Posterior vena cava (tissue), 2 donors: ENCODE measurements around the gene MYO18A. TPM values are rescaled to one million over a fixed set of nuclear protein-coding genes. Genes with fewer than 3 reads are reported as not detected.
A peak's percentile ranks its signal among the peaks of the same experiment; 100 is the strongest.

Source experiments
- DNase-seq: peaks from one replicate; pipeline ENCODE4 v3.0.0-alpha.2; 2020; ENCODE audit warnings: low spot score
- intact Hi-C, 2 donors: fragments of 100-400 bp; cut with DNase I; formaldehyde crosslinking; loops; one replicate each; pipeline versions ENCODE4 v1.14.1 to v1.14.2; 2022 to 2023
- total RNA-seq, 2 donors: library from RNA; stranded (reverse); fragmentation: NEBNext Ultra II Directional; extraction: Animal tissue kit (Norgen Biotek cat#: 25700); gene quantifications; one replicate each; pipeline ENCODE4 v1.2.1, GENCODE V29; 2021
- donor health status: DM: yes; HTN: yes; CAD: no.
- donor health status: DM: yes; HTN: yes; CAD: no.

MYO18A gene
- total RNA-seq, 2 donors from 2014 or later: 76.3 to 87.9 TPM

DNA sequence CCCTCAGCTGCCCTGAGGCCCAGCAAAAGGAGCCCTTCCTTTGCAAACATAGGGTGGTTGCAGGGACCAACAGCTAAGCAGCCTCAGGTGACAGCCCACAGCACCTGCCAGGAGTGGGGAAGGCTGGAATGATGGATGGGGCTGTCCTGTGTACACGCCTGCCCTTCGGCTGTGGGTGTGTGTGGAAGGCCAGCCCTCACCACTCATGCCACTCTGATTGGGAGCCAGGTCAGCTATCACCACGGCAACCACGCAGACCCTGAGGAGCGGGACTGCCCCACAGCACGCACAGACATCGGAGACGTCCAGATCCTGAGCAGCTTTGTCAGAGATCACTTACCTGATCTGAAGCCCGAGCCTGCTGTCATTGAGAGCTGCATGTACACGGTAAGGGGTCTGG is 125.4 kb downstream of the MYO18A start:
- no peak for DNase-seq
- intact Hi-C loops: no loop called here

DNA sequence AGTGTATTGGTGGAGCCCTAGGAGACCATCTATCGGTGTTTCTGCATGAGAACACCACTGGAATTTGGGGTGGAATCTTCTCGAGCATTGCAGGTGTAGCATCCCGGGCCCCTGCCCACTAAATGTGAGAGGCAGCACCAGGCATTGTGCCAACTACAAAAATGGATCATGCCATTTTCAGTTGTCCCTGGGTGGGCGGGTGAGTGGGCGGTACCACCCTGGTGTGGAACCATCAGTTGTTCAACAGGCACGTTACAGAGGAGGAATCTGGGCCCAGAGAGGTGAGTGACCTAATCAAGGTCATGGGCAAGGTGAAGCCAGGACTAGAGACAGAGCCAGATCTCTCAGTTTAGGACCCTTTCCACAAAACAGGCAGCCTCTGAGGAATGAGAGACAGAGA is 128.5 kb downstream of the MYO18A start:
- intact Hi-C loops: no loop called here
- DNase-seq: no peak

DNA sequence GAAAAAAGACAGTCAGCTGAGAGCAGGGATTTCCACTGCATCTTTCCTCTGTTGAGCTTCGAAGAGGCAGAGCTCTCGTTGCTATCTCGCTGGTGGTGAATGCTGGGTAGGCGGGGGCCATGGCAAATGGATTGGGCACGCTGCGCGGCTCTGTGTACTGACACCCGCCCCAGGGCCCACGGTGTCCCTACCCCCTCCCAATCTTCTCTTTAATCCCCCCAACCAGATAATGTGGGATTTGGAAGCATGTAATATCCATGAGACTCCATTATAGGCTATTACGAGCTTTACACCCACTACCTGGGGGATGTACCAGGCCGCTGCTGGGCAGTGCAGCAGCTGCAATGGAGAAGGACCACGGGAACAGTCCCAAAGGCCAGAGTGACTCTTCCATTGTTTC is 129.0 kb downstream of the MYO18A start:
- intact Hi-C loops: no loop called here
- peak; percentile 69 for DNase-seq

DNA sequence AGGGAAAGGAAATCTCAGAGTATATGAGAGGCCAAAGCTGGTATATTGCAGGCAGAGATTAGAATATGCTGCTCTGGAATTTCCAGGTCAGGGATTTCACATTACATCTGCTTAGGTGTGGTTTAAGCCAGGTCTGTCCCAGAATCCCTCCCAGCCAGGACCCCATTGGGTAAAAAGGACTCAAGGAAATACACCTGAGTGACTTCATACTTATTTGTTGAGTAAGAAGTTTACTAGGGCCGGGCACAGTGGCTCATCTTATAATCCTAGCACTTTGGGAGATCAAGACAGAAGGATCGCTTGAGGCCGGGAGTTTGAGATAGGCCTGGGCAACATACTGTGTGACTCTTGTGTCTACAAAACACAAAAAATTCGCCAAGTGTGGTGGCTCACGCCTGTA is 130.0 kb downstream of the MYO18A start:
- DNase-seq: no peak
- intact Hi-C loops: no loop called here

DNA sequence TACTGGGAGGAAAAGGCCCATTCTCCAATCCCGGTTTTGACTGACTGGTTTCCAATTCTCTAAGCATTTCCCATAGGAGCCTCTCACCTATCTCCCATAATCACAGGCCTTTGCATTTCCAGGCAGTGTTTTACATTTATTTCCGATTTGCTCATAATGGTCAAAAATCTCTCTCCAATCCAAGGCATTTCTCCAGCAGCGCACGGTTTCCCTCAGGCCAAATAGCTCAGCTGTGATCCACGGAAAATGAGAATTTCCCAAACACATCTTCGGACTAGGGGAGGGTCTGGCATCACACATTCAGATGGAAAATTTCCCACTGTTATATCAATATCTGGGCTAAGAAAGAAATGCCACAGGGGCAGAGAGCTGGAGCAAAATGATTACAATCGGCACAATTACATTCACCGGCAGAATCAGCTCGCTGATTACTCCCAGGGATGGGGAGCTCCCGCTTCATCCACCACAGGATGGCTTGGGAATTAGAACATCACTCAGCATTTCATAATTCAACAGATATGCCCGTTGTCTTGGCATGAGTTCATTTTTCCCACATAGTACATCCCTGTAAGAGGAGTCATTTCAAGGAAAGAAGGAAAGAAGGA is 130.6 kb downstream of the MYO18A start:
- intact Hi-C loops: no loop called here
- no peak for DNase-seq

DNA sequence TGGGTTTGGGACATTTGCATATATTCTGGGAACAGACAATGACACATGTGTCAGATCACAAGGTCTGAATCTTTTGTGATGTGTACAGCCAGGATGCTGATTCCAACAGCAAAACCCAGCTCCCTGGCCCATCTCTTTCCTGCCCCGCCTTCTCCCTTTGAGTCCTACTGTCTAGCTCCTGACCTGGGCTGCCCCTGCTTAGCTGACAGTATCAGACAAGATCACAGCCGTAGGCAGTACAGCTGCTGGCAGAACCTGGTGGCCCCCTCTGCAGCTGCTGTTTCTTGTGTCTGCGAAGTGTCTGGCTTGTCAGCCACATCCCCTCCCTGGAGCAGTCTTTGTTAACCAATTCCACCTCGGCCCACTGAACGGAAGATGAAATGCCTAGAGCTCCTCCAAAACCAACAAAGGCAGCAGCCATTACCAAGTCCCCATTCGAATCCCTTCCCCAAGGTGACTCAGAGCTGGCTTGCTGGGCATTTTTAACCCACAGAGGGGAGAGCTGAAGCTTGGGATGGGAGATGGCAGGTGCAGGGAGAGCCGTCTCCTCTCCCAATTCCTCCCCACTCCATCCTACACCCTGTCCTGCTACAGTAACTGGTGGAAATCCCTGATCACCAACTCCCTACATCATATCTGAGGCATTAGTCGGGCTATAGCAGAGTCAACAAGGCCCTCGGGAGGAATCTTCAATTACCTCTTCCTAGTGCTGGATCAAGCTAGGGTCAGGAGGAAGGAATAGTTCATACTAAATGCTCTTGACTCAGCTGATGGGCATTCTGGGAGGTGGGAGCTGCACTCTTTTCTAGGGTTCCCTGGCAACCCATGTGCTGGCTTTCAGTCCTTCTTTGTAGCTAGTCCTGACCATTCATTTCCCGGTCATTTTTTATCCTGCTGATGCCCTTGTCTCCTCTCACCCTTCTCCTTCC is 131.5 kb downstream of the MYO18A start:
- no peak for DNase-seq
- intact Hi-C loops: no loop called here

DNA sequence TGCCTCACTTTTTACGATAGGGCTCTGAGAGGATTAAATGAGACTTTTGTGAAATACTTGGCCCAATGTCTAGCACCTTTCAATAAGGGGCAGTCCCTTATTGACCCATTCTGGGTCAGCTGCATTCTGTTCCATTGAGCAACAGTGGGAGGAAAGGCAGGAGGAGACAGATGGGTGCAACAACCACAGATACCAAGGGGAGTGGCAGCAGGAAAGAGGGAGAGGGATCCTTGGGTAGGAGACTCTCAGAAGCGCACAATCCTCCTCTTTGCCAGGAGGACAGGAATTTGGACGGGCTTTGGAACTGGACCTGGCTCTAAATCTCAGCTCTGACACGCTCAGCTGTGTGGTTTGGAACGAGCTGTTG is 133.7 kb downstream of the MYO18A start:
- intact Hi-C loops: no loop called here

DNA sequence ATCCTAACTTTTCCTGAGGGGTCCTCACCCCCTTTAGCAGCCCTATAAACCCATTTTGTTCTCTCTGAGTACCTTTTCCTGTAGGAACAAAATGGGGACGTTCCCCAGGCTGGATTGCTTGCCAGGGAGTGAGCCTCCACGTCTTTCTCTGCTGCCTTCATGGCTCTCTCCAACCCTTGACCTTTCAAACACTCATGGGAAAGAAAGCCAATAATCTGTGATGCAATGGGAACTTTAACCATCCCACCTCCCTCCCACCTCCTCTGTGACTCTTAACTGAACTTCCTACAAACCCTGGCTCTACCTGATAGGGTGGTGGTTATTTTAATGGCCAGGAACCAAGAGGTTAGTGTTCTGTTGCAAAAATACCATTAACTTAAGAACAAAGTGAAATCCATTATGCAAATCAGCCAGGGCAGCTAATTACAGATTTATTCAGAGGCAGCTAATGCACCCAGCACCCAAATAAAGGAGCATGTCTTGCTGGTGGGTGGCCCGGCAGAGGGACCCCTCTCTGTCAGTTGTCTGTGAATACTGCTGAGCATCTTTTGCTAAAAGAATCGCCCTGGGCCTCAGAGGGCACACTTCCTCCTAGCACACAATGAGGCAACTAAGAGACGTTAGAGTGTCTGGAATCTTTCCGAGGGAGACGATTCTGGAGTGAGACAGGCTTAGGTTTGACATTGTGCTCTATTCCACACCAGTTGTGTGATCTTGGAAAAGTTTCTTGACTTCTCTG is 134.3 kb downstream of the MYO18A start:
- intact Hi-C loops: no loop called here
- DNase-seq: no peak

More for the DNA sequence above, 133.7 kb downstream of the MYO18A start:
- DNase-seq: no peak

DNA sequence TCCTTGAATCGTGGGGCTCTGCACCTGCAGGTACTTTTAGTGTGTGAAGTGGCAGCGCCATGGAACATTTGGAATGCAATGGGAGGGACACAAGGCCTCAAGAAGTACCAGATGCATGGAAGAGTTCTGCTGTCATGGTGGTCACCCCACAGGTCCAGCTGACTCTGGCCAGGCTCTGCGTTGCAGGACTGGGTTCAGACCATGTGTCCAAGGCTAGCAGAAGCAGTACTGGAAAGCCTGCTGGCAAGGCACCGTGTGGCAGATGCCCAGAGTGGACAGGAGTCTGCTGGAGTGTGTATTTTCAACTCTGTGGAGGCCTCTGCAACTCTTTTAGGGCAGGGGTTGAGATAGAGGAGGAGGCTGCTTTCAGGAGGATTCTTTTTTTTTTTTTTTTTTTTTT is 135.2 kb downstream of the MYO18A start:
- intact Hi-C loops: no loop called here
- DNase-seq: no peak

DNA sequence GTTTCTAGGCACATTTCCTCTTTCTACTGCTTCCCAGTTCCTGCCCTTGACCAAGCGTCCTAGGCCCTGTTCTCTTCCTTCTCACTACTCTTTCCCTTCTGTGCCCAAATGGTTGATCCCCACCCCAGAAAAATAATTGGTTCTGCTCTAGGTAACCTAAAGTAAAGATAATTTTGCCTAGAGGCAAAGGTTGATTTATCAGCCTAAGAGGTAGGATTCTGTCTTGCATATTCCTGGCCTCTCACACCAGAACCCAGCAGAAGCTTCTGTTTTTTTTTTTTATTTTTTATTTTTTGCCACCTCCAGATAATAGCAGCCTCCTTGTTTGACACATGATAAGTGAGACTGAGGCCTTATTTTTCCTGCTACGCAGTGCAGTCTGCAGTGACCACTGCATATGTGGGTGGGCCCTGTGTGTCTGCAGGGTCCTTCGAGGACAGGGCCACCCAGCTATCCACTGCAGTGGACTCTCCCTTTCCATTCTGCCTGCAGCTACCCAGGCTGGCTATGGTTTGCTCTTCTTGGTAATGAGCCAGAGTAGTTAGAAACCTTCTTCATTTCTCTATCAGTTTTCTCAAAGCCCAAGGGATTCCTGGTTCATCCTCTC is 136.6 kb downstream of the MYO18A start:
- intact Hi-C loops: no loop called here
- DNase-seq: no peak

DNA sequence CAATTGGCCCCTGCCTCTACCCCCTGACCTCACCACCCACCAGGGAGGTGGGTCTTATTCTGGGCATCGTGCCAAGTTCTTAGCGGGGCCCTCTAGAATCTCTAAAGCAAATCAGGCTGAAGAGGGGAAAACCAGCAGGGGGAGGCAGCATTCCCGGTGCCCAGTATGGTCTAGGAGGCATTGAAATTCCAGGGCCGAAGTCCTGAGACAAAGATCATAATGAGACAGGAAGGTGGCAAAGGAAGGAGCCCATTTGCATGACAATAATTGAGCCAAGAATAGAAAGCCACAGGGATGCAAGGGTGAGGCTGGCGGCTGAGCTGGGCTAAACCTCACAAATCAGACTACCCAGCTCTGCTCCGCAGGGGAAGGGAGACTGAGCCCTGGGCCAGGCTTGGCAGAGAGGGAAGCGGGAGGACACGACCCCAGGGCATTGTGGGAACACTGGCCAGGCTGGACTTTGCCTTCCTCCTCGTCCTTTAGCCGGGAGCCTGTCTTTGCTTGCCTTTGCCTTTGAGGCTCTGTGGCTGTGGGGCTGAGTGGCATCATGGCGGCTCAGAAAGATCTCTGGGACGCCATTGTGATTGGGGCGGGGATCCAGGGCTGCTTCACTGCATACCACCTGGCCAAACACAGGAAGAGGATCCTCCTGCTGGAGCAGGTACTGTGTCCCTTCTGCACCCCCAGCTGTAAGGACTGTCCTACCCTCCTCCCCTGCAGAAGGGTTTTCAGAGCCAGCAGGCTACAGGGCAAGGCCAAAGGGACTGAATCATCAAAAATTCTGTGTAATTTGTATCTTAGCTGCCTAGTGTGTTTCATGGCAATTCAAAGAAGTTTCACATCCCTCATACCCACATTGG is 137.3 kb downstream of the MYO18A start, which contains the start of gene PIPOX:
Gene PIPOX (plus strand): TSS at position 463 of the 860 bp plus-strand sequence. CDS start 85 bp downstream, at position 548.
- intact Hi-C loops: loop anchor here in 1 of 2 donors (1.0 kb wide), 1 partner anchor 35 kb away; no protein-coding TSS in a partner anchor
- DNase-seq: no peak

DNA sequence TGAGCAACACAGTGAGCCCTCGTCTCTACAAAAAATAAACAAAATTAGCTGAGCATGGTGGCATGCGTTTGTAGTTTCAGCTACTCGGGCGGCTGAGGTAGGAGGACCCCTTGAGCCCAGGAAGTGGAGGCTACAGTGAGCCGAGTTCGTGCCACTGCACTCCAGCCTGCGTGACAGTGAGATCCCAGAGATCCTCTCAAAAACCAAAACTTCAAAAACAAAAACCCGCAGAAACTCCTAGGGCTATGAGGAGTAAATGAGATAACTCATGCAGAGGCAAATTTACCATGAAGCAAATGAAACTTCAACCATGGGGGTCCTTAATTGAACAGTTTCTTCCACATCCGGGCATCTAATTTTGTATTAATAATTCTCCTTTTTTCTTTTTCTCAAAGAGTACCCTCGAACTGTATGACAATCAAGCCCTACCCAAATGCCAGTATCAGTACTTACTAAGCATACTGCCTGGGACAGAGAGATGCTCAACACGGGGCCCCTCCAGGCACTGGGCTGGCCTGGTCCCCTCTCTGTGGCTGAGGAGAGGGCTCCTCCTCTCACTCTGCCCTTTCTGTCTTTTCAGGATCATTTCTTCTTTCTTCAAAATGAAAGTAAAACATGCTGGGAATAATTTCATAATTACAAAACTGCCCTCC is 138.0 kb downstream of the MYO18A start:
- intact Hi-C loops: loop anchor here in 1 of 2 donors (1.0 kb wide), 1 partner anchor 36 kb away; no protein-coding TSS in a partner anchor
- no peak for DNase-seq

DNA sequence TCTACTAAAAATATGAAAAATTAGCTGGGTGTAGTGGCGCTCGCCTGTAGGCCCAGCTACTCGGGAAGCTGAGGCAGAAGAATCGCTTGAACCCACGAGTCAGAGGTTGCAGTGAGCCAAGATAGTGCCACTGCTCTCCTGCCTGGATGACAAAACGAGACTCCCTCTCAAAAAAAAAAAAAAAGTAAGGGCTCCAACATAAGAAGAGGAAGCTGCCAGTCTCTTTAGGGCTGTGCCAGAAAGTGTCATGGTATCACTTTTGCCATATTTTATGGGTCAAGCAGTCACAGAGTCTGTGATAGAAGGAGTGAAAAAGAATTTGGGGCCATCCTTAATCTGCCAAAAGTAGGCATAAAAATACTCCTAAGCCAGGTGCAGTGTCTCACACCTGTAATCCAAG is 138.6 kb downstream of the MYO18A start:
- intact Hi-C loops: no loop called here
- DNase-seq: no peak

DNA sequence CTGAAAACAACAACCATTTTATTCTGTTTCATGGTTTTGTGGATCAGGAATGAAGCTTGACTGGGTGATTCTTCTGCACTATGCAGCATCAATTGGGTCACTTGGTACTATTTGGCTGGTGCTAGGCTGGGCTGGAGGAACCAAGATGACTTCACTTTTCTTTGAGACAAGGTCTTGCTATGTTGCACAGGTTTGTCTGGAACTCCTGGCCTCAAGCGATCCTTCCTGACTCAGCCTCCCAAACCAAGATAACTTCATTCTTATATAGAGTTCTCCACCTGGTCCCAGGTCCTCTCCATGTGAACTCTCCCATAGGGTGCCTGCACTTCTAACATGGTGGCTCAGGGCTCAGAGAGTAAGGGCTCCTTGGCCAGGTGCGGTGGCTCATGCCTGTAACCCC is 139.1 kb downstream of the MYO18A start:
- peak; percentile 18 for DNase-seq
- intact Hi-C loops: no loop called here

DNA sequence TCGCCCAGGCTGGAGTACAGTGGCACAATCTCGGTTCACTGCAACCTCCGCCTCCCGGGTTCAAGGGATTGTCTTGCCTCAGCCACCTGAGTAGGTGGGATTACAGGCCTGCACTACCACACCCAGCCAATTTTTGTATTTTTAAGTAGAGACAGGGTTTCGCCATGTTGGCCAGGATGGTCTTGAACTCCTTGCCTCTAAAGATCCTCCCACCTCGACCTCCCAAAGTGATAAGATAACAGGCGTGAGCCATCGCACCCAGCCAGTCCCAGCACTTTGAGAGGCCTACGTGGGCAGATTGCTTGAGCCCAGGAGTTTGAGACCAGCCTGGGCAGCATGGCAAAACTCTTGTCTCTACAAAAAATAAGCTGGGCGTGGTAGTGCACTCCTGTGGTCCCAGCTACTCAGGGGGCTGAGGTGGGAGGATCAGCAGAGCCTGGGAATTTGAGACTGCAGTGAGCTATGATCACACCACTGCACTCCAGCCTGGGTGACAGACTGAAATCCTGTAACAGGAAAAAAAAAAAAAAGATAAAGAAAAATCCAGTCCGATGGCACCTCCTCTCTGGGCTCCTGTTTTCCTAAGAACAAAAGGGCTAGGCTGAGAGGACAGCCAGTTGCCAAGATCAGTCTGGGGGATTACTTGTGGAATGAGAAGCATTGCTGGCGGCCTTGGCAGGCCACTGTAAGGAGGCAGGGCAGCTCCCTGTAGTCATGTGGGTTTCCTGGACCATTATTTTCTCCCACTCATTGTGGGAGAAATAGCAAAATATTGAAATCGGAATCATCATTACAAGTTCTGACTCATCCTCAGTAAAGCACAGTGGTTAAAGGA is 140.2 kb downstream of the MYO18A start:
- intact Hi-C loops: no loop called here

DNA sequence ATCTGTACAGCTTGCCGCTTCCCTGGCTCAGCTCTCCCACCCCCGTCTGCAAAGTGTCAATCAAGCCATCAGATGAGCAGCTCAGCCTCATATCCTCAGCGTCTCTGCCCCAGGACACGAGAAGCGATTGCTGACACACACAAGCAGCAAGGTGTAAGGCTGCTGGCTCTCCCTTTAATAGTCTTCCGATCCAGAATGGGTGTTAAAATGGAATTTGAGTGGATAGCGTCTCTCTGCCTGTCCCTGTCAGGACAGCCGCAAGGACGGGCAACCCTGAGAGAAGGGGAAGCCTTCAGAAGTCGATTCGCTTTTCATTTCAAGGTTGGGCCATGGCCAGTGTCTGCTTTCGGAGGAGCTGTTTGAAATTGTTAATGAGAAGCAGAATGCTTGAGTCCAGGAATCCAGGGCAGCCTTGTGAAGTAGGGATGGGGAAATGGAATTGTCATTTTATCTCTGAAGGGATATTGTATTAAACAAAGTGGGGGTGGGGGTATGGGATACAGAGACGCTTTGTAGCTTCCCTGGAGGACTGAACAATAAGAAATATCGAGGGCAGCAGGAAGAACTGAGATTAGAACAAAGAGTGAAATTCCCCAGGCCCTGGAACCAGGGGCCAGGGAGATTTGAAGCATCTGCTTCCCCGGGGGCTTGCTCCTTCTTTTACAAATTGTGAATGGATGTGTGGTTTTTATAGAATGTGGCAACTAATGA is 142.0 kb downstream of the MYO18A start:
- intact Hi-C loops: no loop called here
- no peak for DNase-seq

More for the DNA sequence above, 140.2 kb downstream of the MYO18A start:
- peak; percentile 67 for DNase-seq

DNA sequence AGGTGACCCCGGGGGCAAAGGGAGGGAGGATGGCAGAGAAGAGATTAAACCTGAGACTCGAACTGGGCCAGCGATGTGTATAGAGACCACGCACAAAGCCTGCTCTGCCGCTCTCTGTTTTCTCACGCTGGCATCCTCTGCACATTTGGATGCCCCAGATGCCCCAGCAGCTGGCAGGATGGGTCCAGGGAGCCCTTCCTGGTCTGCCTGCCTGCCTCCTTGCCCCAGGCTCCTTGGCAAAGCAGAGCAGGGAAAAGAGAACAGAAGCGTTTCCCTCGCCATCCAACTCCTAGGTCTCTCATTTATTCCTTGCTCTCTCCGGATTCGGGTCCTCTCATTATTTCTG is 142.5 kb downstream of the MYO18A start:
- DNase-seq: no peak
- intact Hi-C loops: no loop called here
